Neural cell (in vitro differentiated cells): Measurements from ENCODE around the gene SUPT3H. TPM values are rescaled to one million over a fixed set of nuclear protein-coding genes. Genes with fewer than 3 reads are reported as not detected.

Source experiments
- H2AFZ ChIP-seq: fragments of 200-600, 300-800 bp; sonication (generic), shearing (Covaris generic); 2 replicates; pipeline ENCODE4 v1.6.0; 2014; ENCODE audit warnings: low read depth, mild to moderate bottlenecking, antibody characterized with exemption, low read length, moderate library complexity
- H3F3A ChIP-seq: fragments of 200-600 bp; shearing (Covaris generic); 2 replicates; pipeline ENCODE4 v1.6.1; 2016; ENCODE audit warnings: mild to moderate bottlenecking, moderate library complexity, mixed read lengths, antibody characterized with exemption, low read length; ENCODE audit not compliant: insufficient read depth, poor library complexity, severe bottlenecking
- H3K27ac ChIP-seq: fragments of 200-600, 300-800 bp; sonication (generic), shearing (Covaris generic); 2 replicates; pipeline ENCODE4 v1.5.1; 2014; ENCODE audit warnings: mild to moderate bottlenecking, low read length, moderate library complexity
- H3K27me3 ChIP-seq: fragments of 300-800, 200-600 bp; sonication (generic), shearing (Covaris generic); 2 replicates; pipeline ENCODE4 v1.6.0; 2014; ENCODE audit warnings: mild to moderate bottlenecking, low read depth, low read length, moderate library complexity; ENCODE audit not compliant: insufficient read depth
- H3K36me3 ChIP-seq: fragments of 300-800, 200-600 bp; sonication (generic), shearing (Covaris generic); 2 replicates; pipeline ENCODE4 v1.5.1; 2014; ENCODE audit warnings: mild to moderate bottlenecking, antibody characterized with exemption, low read length, moderate library complexity; ENCODE audit not compliant: insufficient read depth
- H3K4me2 ChIP-seq: fragments of 300-800, 200-600 bp; sonication (generic), shearing (Covaris generic); 2 replicates; pipeline ENCODE4 v1.6.0; 2014; ENCODE audit warnings: mild to moderate bottlenecking, low read length
- H3K4me3 ChIP-seq: fragments of 300-800, 200-600 bp; sonication (generic), shearing (Covaris generic); 2 replicates; pipeline ENCODE4 v1.5.1; 2014; ENCODE audit warnings: mild to moderate bottlenecking, low read length, moderate library complexity
- H3K79me2 ChIP-seq: fragments of 200-600 bp; shearing (Covaris generic); replicated peaks from 2 replicates; pipeline ENCODE4 v1.6.0; 2014; ENCODE audit warnings: mild to moderate bottlenecking, low read length, moderate library complexity; ENCODE audit not compliant: insufficient read depth
- H3K9ac ChIP-seq: fragments of 300-800, 200-600 bp; sonication (generic), shearing (Covaris generic); 2 replicates; pipeline ENCODE4 v1.6.1; 2016; ENCODE audit warnings: mild to moderate bottlenecking, low read length, mixed read lengths
- H3K9me2 ChIP-seq: fragments of 200-600 bp; shearing (Covaris generic); 2 replicates; pipeline ENCODE4 v1.6.1; 2016; ENCODE audit warnings: mild to moderate bottlenecking, low read length, mixed read lengths; ENCODE audit not compliant: insufficient read depth
- H3K9me3 ChIP-seq: fragments of 200-600, 300-800 bp; sonication (generic), shearing (Covaris generic); 2 replicates; pipeline ENCODE4 v1.6.1; 2016; ENCODE audit warnings: mild to moderate bottlenecking, mixed run types, low read length, moderate library complexity, mixed read lengths
- H4K20me1 ChIP-seq: fragments of 200-600 bp; shearing (Covaris generic); 2 replicates; pipeline ENCODE4 v1.6.1; 2016; ENCODE audit warnings: mild to moderate bottlenecking, mixed run types; ENCODE audit not compliant: insufficient read depth
- EP300 ChIP-seq: fragments of 450-650 bp; conservative IDR thresholded peaks from 2 replicates; pipeline ENCODE4 v1.6.1; 2014; ENCODE audit warnings: antibody characterized with exemption, mild to moderate bottlenecking, moderate library complexity; ENCODE audit not compliant: poor library complexity, severe bottlenecking
- EZH2 ChIP-seq: fragments of 200-600, 300-800 bp; shearing (Covaris generic), sonication (generic); IDR thresholded peaks from 2 replicates; pipeline ENCODE4 v1.6.1; 2014; ENCODE audit warnings: antibody characterized with exemption, low read length, borderline replicate concordance, mild to moderate bottlenecking; ENCODE audit not compliant: insufficient read depth, poor library complexity, severe bottlenecking
- MXI1 ChIP-seq: fragments of 450-650 bp; conservative IDR thresholded peaks from 2 replicates; pipeline ENCODE4 v1.6.1; 2014; ENCODE audit warnings: antibody characterized with exemption, mild to moderate bottlenecking; ENCODE audit not compliant: poor library complexity, severe bottlenecking
- POLR2AphosphoS5 ChIP-seq: IDR thresholded peaks from 2 replicates; pipeline ENCODE4 v1.6.1; 2012
- RAD21 ChIP-seq: fragments of 450-650 bp; conservative IDR thresholded peaks from 2 replicates; pipeline ENCODE4 v1.6.1; 2014; ENCODE audit warnings: antibody characterized with exemption, mild to moderate bottlenecking, moderate library complexity
- REST ChIP-seq: IDR thresholded peaks from 2 replicates; pipeline ENCODE4 v1.6.1; 2012; ENCODE audit warnings: borderline replicate concordance
- SMC3 ChIP-seq: fragments of 450-650 bp; conservative IDR thresholded peaks from 2 replicates; pipeline ENCODE4 v1.6.1; 2014; ENCODE audit warnings: antibody characterized with exemption, mild to moderate bottlenecking, moderate library complexity; ENCODE audit not compliant: poor library complexity
- TAF1 ChIP-seq: IDR thresholded peaks from 2 replicates; pipeline ENCODE4 v1.6.1; 2012; ENCODE audit warnings: low read depth
- polyA plus RNA-seq: library from polyadenylated mRNA; depleted of rRNA; stranded (reverse); fragments of >200 nt; gene quantifications from 2 replicates; pipeline ENCODE4 v1.2.3, GENCODE V29; 2014
- TF ChIP-seq, protein P1 (sequence below): fragments of 450-650 bp; IDR thresholded peaks from 2 replicates; pipeline ENCODE4 v1.5.1; 2014; ENCODE audit warnings: antibody characterized with exemption, mild to moderate bottlenecking, moderate library complexity; ENCODE audit not compliant: poor library complexity, severe bottlenecking

SUPT3H gene
- polyA plus RNA-seq, 1 donor from 2014 or later, result 6.8 TPM

- H3K27me3 ChIP-seq, result no peaks in the 10 kb centered on the region
- no peaks in the 10 kb centered on the region for H3K9me2 ChIP-seq
- H3K27ac ChIP-seq, result no peak overlapping the region
- H4K20me1 ChIP-seq, result no peaks in the 10 kb centered on the region
- no peaks in the 10 kb centered on the region for H3F3A ChIP-seq
- H3K4me2 ChIP-seq, result no peak overlapping the region
- H3K9ac ChIP-seq, result no peak overlapping the region
- no peaks in the 10 kb centered on the region for H3K79me2 ChIP-seq
- H2AFZ ChIP-seq, result no peak overlapping the region
- H3K4me3 ChIP-seq, result no peak overlapping the region
- no peaks in the 10 kb centered on the region for H3K9me3 ChIP-seq
- H3K36me3 ChIP-seq, result no peaks in the 10 kb centered on the region
- TF ChIP-seq REST, result no peak
- TF ChIP-seq TAF1, result no peak
- TF ChIP-seq POLR2AphosphoS5, result no peak
- TF ChIP-seq, protein P1, sequence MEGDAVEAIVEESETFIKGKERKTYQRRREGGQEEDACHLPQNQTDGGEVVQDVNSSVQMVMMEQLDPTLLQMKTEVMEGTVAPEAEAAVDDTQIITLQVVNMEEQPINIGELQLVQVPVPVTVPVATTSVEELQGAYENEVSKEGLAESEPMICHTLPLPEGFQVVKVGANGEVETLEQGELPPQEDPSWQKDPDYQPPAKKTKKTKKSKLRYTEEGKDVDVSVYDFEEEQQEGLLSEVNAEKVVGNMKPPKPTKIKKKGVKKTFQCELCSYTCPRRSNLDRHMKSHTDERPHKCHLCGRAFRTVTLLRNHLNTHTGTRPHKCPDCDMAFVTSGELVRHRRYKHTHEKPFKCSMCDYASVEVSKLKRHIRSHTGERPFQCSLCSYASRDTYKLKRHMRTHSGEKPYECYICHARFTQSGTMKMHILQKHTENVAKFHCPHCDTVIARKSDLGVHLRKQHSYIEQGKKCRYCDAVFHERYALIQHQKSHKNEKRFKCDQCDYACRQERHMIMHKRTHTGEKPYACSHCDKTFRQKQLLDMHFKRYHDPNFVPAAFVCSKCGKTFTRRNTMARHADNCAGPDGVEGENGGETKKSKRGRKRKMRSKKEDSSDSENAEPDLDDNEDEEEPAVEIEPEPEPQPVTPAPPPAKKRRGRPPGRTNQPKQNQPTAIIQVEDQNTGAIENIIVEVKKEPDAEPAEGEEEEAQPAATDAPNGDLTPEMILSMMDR, result no peak
- no peak for TF ChIP-seq MXI1
- no peak for TF ChIP-seq SMC3
- TF ChIP-seq EZH2, result no peak
- no peak for TF ChIP-seq EP300
- TF ChIP-seq RAD21, result no peak
These were observed 279.5 kb downstream of the SUPT3H start for GRCh38 chr6:45098256-45098655.

DNA sequence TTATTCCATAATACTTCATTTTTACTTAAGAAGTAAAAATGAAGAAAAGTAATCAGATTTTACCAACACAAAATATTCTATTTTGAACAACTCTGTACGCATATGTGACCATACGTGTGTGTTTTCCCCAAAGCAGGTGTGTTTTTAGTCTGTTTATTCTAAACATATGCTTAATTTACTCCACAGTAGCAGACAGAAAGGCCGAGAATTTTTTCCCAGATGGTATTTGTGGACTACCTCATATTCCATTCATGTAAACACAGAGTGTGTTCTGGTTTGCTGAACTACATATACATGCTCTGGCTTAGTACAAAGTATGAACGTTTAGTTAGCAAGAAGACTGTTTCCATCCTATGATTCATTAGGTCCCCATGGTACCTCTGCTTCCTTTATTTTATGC lies 282.9 kb downstream of the SUPT3H start:
- H3K79me2 ChIP-seq, result no peaks in the 10 kb centered on the region
- no peaks in the 10 kb centered on the region for H3K9me2 ChIP-seq
- H3K9me3 ChIP-seq, result no peaks in the 10 kb centered on the region
- TF ChIP-seq, protein P1, result no peak
- TF ChIP-seq MXI1 (no peak), RAD21 (no peak), REST (no peak), EZH2 (no peak)
- no peak overlapping the region for H3K4me3 ChIP-seq
- H2AFZ ChIP-seq, result no peak overlapping the region
- H3K27ac ChIP-seq, result no peak overlapping the region
- H3F3A ChIP-seq, result no peaks in the 10 kb centered on the region
- no peak overlapping the region for H3K9ac ChIP-seq
- no peak overlapping the region for H3K4me2 ChIP-seq
- H3K27me3 ChIP-seq, result no peaks in the 10 kb centered on the region
- H4K20me1 ChIP-seq, result no peaks in the 10 kb centered on the region
- no peaks in the 10 kb centered on the region for H3K36me3 ChIP-seq
